ENCODE measurements around the gene GRIN1.

DNA sequence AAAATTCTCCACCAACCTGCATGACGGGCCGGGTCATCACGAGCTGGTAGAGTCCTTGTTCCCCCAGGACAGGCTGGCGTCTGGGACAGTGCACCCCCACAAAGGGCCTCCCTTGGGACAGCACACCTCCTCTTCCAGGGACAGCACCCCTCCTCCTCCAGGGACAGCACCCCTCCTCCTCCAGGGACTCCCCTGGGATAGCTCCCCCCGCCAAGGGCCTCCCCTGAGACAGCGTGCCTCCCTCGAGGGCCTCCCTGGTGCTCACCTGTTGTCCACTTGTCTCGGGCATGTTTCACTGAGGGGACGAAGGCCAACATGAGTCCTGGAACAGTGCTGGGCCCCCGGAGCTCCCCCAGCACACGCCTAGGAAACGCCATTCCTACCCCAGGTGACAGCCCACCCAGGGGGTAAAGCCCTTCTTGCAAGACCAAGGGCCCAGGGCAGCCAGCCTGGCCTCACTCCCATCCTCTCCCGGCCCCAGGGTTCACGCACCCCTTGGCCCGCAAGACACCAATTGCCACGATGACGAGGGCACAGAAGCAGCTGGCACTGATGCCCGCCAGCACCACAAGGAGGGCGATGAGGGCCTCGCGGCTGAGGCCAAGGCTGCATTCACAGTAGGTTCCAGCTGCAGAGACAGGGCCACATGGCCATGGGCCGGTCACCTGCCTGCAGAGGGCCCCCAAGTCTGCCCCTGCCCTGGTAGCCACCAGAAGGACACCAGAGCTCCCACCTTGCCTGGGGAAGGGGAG is 32.4 kb downstream of the GRIN1 start:
- TF ChIP-seq, protein P1, sequence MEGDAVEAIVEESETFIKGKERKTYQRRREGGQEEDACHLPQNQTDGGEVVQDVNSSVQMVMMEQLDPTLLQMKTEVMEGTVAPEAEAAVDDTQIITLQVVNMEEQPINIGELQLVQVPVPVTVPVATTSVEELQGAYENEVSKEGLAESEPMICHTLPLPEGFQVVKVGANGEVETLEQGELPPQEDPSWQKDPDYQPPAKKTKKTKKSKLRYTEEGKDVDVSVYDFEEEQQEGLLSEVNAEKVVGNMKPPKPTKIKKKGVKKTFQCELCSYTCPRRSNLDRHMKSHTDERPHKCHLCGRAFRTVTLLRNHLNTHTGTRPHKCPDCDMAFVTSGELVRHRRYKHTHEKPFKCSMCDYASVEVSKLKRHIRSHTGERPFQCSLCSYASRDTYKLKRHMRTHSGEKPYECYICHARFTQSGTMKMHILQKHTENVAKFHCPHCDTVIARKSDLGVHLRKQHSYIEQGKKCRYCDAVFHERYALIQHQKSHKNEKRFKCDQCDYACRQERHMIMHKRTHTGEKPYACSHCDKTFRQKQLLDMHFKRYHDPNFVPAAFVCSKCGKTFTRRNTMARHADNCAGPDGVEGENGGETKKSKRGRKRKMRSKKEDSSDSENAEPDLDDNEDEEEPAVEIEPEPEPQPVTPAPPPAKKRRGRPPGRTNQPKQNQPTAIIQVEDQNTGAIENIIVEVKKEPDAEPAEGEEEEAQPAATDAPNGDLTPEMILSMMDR (IDR thresholded peaks at IDR 0.05): no peak
- TF ChIP-seq JUN (IDR thresholded peaks at IDR 0.05): no peak
- TF ChIP-seq POLR2A (IDR thresholded peaks at IDR 0.05; ENCODE audit: low read length): no peak
- no peak for TF ChIP-seq MAZ (IDR thresholded peaks at IDR 0.05; ENCODE audit: borderline replicate concordance, low read depth, low read length)
- no peak for TF ChIP-seq TP53 (CRISPR knock-in tag; IDR thresholded peaks at IDR 0.05)
- TF ChIP-seq, protein P2, sequence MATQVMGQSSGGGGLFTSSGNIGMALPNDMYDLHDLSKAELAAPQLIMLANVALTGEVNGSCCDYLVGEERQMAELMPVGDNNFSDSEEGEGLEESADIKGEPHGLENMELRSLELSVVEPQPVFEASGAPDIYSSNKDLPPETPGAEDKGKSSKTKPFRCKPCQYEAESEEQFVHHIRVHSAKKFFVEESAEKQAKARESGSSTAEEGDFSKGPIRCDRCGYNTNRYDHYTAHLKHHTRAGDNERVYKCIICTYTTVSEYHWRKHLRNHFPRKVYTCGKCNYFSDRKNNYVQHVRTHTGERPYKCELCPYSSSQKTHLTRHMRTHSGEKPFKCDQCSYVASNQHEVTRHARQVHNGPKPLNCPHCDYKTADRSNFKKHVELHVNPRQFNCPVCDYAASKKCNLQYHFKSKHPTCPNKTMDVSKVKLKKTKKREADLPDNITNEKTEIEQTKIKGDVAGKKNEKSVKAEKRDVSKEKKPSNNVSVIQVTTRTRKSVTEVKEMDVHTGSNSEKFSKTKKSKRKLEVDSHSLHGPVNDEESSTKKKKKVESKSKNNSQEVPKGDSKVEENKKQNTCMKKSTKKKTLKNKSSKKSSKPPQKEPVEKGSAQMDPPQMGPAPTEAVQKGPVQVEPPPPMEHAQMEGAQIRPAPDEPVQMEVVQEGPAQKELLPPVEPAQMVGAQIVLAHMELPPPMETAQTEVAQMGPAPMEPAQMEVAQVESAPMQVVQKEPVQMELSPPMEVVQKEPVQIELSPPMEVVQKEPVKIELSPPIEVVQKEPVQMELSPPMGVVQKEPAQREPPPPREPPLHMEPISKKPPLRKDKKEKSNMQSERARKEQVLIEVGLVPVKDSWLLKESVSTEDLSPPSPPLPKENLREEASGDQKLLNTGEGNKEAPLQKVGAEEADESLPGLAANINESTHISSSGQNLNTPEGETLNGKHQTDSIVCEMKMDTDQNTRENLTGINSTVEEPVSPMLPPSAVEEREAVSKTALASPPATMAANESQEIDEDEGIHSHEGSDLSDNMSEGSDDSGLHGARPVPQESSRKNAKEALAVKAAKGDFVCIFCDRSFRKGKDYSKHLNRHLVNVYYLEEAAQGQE (IDR thresholded peaks at IDR 0.05): no peak
